GM13976 (cell line): Measurements from ENCODE around the gene TBCK.

ENCODE experiments used
- DNase-seq: peaks from one replicate; pipeline ENCODE4 v3.0.0; 2012; ENCODE audit warnings: low spot score
- CTCF ChIP-seq: IDR thresholded peaks from 2 replicates; pipeline ENCODE4 v1.5.1; 2012; ENCODE audit warnings: borderline replicate concordance, mild to moderate bottlenecking; ENCODE audit not compliant: insufficient read depth; ENCODE audit errors: extremely low read depth, missing control alignments, control extremely low read depth
- in situ Hi-C: fragments of 300-500 bp; cut with MboI; formaldehyde crosslinking; loops from one replicate; pipeline ENCODE4 v1.12.0; 2022; ENCODE audit warnings: low sequenced_read_pairs, mixed read lengths, inconsistent platforms; ENCODE audit not compliant: unreplicated experiment

The TBCK gene

GRCh38 chr4:106019771-106020170, 296.2 kb downstream of the TBCK start:
- no peak for TF ChIP-seq CTCF
- no peak for DNase-seq
- in situ Hi-C loops = no loop called here

- TF ChIP-seq CTCF = no peak
- in situ Hi-C loops = no loop called here
- DNase-seq = no peak
Measured at GRCh38 chr4:106017975-106018374, 298.0 kb downstream of the TBCK start.

GRCh38 chr4:106011387-106011786, 304.6 kb downstream of the TBCK start:
- in situ Hi-C loops = no loop called here
- no peak for TF ChIP-seq CTCF
- no peak for DNase-seq

- no peak for TF ChIP-seq CTCF
- no peak for DNase-seq
- in situ Hi-C loops = no loop called here
Measured at GRCh38 chr4:106010761-106011160, 305.2 kb downstream of the TBCK start.

GRCh38 chr4:106002994-106003393, 313.0 kb downstream of the TBCK start:
- in situ Hi-C loops = no loop called here
- no peak for DNase-seq
- no peak for TF ChIP-seq CTCF

- DNase-seq = no peak
- TF ChIP-seq CTCF = no peak
- in situ Hi-C loops = no loop called here
Measured at GRCh38 chr4:105998171-105999063, 317.6 kb downstream of the TBCK start.
